Measurements from ENCODE around the gene SECTM1. TPM values are rescaled to one million over a fixed set of nuclear protein-coding genes. Genes with fewer than 3 reads are reported as not detected.
"Not testable (repeated sequence)": the region's sequence is repeated elsewhere in the genome, so short reads cannot be mapped to it uniquely, and the experiment has no call there.

Gene SECTM1
- total RNA-seq, 2 donors from 2014 or later, result 3.1 to 7.7 TPM

GRCh38 chr17:82348866-82349265 is 15.3 kb upstream of the SECTM1 start:
- Histone ChIP-seq H3K4me3 (no peak overlapping the region), H3K9me3 (no peaks in the 10 kb centered on the region), H3K36me3 (no peaks in the 10 kb centered on the region), H3K27ac (no peak overlapping the region), H3K4me1 (no peaks in the 10 kb centered on the region), H3K27me3 (no peaks in the 10 kb centered on the region)
- TF ChIP-seq CTCF (IDR thresholded peaks at IDR 0.05), result no peak
- no peak for DNase-seq (ENCODE audit: low spot score)

- no peak for TF ChIP-seq CTCF (IDR thresholded peaks at IDR 0.05)
- H3K27me3 ChIP-seq, result no peaks in the 10 kb centered on the region
- H3K27ac ChIP-seq, result no peak overlapping the region
- no peaks in the 10 kb centered on the region for H3K36me3 ChIP-seq
- H3K9me3 ChIP-seq, result no peaks in the 10 kb centered on the region
- no peak for DNase-seq (ENCODE audit: low spot score)
- no peak overlapping the region for H3K4me3 ChIP-seq
- no peaks in the 10 kb centered on the region for H3K4me1 ChIP-seq
These were observed 14.9 kb upstream of the SECTM1 start for GRCh38 chr17:82348434-82348833.

GRCh38 chr17:82347994-82348393 is 14.4 kb upstream of the SECTM1 start:
- not testable (repeated sequence) for H3K4me1 ChIP-seq; DNase-seq (ENCODE audit: low spot score); H3K4me3 ChIP-seq; H3K27ac ChIP-seq; H3K36me3 ChIP-seq; H3K9me3 ChIP-seq; H3K27me3 ChIP-seq

GRCh38 chr17:82346342-82347300 is 13.1 kb upstream of the SECTM1 start:
- DNase-seq (ENCODE audit: low spot score), result no peak
- no peak for TF ChIP-seq CTCF (IDR thresholded peaks at IDR 0.05)
- no peak overlapping the region for H3K4me3 ChIP-seq
- no peaks in the 10 kb centered on the region for H3K36me3 ChIP-seq
- H3K27me3 ChIP-seq, result no peaks in the 10 kb centered on the region
- H3K27ac ChIP-seq, result no peak overlapping the region
- no peaks in the 10 kb centered on the region for H3K9me3 ChIP-seq
- H3K4me1 ChIP-seq, result no peaks in the 10 kb centered on the region

- no peaks in the 10 kb centered on the region for H3K27me3 ChIP-seq
- H3K27ac ChIP-seq, result no peak overlapping the region
- no peak for TF ChIP-seq CTCF (IDR thresholded peaks at IDR 0.05)
- no peaks in the 10 kb centered on the region for H3K4me1 ChIP-seq
- no peak for DNase-seq (ENCODE audit: low spot score)
- no peaks in the 10 kb centered on the region for H3K9me3 ChIP-seq
- no peak overlapping the region for H3K4me3 ChIP-seq
- H3K36me3 ChIP-seq, result no peaks in the 10 kb centered on the region
These were observed 11.8 kb upstream of the SECTM1 start for GRCh38 chr17:82345151-82345976.

All from right atrium auricular region (tissue), 2 donors.